ENCODE data around the gene RPL14. TPM values are rescaled to one million over a fixed set of nuclear protein-coding genes. Genes with fewer than 3 reads are reported as not detected.

Gene RPL14
- total RNA-seq, 1 donor from 2014 or later, result 490 TPM

DNA sequence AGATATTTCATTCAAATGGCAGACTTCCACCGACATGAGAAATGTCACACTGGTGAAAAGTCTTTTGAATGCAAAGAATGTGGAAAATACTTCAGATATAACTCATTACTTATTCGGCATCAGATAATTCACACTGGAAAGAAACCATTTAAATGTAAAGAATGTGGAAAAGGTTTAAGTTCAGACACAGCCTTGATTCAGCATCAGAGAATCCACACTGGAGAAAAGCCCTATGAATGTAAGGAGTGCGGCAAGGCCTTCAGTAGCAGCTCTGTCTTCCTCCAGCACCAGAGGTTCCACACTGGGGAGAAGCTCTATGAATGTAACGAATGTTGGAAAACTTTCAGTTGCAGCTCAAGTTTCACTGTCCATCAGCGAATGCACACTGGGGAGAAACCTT lies 59.1 kb downstream of the RPL14 start:
- DNase-seq (ENCODE audit: extremely low read depth, low read depth, low spot score), result no peak

DNA sequence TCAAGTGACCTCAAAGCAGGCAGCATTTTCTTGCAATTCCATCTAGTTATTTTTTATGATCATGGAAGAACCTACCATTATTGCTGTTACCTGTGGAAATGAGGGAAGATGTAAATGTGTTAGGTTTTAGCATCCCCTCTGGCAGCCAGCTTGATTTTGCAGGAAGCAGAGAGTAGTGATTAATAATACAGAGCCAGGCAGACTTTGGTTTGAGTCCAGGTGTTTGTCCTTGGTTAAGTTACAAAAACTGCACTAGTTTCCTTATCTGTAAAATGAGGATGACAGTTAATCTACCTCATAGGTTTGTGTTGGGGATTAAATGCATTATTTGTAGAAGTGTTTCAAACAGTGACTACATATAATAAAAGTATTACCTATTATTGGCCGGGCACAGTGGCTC lies 60.9 kb downstream of the RPL14 start:
- DNase-seq (ENCODE audit: extremely low read depth, low read depth, low spot score), result no peak

Other genes with a start within 250 kb of the RPL14 start
- gene EIF1B, start 147.6 kb upstream of the RPL14 start, total RNA-seq, result 23.0 and 28.7 TPM in 2 replicates
- 0.24 TPM in 1 of 2 replicates, not detected in the other for gene ENTPD3, start 70.2 kb upstream of the RPL14 start, total RNA-seq
- 3.6 and 4.4 TPM in 2 replicates for gene ZNF619, start 19.8 kb downstream of the RPL14 start, total RNA-seq
- 2.7 and 4.0 TPM in 2 replicates for gene ZNF620, start 48.7 kb downstream of the RPL14 start, total RNA-seq
- 12.0 and 13.7 TPM in 2 replicates for gene ZNF621, start 67.6 kb downstream of the RPL14 start, total RNA-seq